ENCODE data around the gene BBS9. TPM values are rescaled to one million over a fixed set of nuclear protein-coding genes. Genes with fewer than 3 reads are reported as not detected.

BBS9 gene
- polyA plus RNA-seq, 2 donors, result 2.6 to 3.7 TPM

DNA sequence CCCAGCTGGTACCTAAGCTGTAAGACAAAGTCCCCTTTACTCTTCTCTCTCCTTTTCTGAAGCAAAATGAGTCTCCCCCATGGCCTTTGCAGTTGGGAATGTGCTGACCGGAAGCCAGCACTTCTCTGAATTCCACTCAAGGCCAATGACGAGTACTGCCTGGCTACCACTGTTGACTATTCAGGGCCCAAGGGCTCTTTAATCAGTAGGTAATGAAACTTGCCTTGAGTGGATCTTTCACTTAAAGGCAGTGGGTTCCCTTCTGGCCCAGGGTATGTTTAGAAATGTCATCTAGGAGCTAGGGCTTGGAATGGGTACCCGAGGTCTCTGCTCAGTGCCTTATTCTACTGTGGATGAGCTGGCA is 197.1 kb downstream of the BBS9 start:
- Histone ChIP-seq H3K4me3 (ENCODE audit: low read depth in 1 of 2, low read length in 2 of 2) (no peak overlapping the region), H3K4me1 (ENCODE audit: control insufficient read depth in 2 of 2, insufficient read depth in 2 of 2, low read length in 1 of 2) (no peaks in the 10 kb centered on the region), H3K9me3 (ENCODE audit: control insufficient read depth in 2 of 2, insufficient read depth in 1 of 2, low read depth in 1 of 2, low read length in 1 of 2) (no peaks in the 10 kb centered on the region), H3K27me3 (ENCODE audit: control insufficient read depth in 1 of 2, insufficient read depth in 2 of 2, low read length in 2 of 2) (no peaks in the 10 kb centered on the region), H3K36me3 (ENCODE audit: control insufficient read depth in 2 of 2, insufficient read depth in 2 of 2, low read length in 1 of 2) (no peaks in the 10 kb centered on the region), H3K27ac (ENCODE audit: low read depth in 2 of 2, low read length in 1 of 2) (no peak overlapping the region)
- 85 to 96% methylated on average over 3 of the region's 3 CpGs for WGBS, 2 donors

DNA sequence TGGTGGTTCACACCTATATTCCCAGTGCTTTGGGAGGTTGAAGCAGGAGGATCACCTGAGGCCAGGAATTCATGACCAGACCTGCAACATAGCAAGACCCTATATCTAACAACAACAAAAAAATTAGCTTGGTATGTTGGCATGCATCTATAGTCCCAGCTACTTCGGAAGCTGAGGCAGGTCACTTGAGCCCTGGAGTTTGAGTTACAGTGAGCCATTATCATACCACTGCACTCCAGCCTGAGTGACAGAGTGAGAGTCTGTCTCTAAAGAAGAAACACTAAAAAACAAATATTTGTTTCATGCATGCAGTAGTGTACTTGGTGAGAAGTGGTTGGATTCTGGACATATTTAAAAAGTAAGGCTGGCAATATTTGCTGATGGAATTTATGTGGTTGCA is 198.1 kb downstream of the BBS9 start:
- Histone ChIP-seq H3K27me3 (ENCODE audit: control insufficient read depth in 1 of 2, insufficient read depth in 2 of 2, low read length in 2 of 2) (no peaks in the 10 kb centered on the region), H3K27ac (ENCODE audit: low read depth in 2 of 2, low read length in 1 of 2) (no peak overlapping the region), H3K4me1 (ENCODE audit: control insufficient read depth in 2 of 2, insufficient read depth in 2 of 2, low read length in 1 of 2) (no peaks in the 10 kb centered on the region), H3K4me3 (ENCODE audit: low read depth in 1 of 2, low read length in 2 of 2) (no peak overlapping the region), H3K9me3 (ENCODE audit: control insufficient read depth in 2 of 2, insufficient read depth in 1 of 2, low read depth in 1 of 2, low read length in 1 of 2) (no peaks in the 10 kb centered on the region), H3K36me3 (ENCODE audit: control insufficient read depth in 2 of 2, insufficient read depth in 2 of 2, low read length in 1 of 2) (no peaks in the 10 kb centered on the region)
- 88 to 96% methylated on average over 1 of the region's 1 CpG for WGBS, 2 donors

DNA sequence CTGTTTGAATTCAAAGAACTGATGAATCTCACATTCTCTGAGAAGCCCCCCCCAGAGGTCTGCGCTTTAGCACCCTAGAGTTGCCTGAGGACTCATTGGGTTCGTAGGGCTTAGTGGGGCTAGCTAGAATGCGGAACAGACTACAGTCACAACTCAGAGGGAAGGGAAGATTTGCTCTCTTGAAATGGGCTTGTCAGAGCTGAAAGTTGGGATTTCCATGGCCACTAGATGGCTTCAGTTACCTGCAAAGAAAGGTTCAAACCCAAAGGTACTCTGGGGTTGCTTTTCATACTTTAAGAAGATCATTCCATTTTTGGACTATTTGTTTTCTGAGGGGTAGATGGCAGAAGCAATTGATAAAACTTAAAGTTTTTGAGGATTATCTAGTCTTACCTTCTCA is 205.0 kb downstream of the BBS9 start:
- Histone ChIP-seq H3K4me1 (ENCODE audit: control insufficient read depth in 2 of 2, insufficient read depth in 2 of 2, low read length in 1 of 2) (peaks cover 2% of the 10 kb centered on the region in 2 donors), H3K4me3 (ENCODE audit: low read depth in 1 of 2, low read length in 2 of 2) (no peak overlapping the region), H3K36me3 (ENCODE audit: control insufficient read depth in 2 of 2, insufficient read depth in 2 of 2, low read length in 1 of 2) (no peaks in the 10 kb centered on the region), H3K27ac (ENCODE audit: low read depth in 2 of 2, low read length in 1 of 2) (no peak overlapping the region), H3K27me3 (ENCODE audit: control insufficient read depth in 1 of 2, insufficient read depth in 2 of 2, low read length in 2 of 2) (no peaks in the 10 kb centered on the region), H3K9me3 (ENCODE audit: control insufficient read depth in 2 of 2, insufficient read depth in 1 of 2, low read depth in 1 of 2, low read length in 1 of 2) (no peaks in the 10 kb centered on the region)
- WGBS, 2 donors, result 82 to 83% methylated on average over 3 of the region's 3 CpGs

DNA sequence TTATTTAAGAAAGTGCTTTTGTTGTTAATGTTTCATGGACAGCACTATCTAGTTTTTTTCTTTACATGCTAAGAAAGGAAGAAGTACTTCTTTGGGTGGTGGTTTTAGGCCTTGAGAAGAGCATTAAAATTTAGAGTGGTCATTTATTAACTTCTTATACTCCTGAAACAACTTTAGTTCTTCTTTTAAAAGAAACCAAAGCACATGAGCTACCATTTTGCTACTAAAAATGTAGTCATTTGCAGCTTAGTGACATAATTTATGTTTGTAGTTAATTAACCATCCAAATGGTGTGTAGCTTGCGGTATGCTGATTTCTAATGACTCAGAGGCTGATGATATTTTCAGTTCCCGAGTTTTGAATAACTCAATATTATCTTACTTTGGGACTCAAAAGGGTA is 207.5 kb downstream of the BBS9 start:
- H3K9me3 ChIP-seq (ENCODE audit: control insufficient read depth in 2 of 2, insufficient read depth in 1 of 2, low read depth in 1 of 2, low read length in 1 of 2), result no peaks in the 10 kb centered on the region
- H3K27ac ChIP-seq (ENCODE audit: low read depth in 2 of 2, low read length in 1 of 2), result no peak overlapping the region
- H3K4me1 ChIP-seq (ENCODE audit: control insufficient read depth in 2 of 2, insufficient read depth in 2 of 2, low read length in 1 of 2), result peaks cover 2% of the 10 kb centered on the region in 2 donors
- H3K27me3 ChIP-seq (ENCODE audit: control insufficient read depth in 1 of 2, insufficient read depth in 2 of 2, low read length in 2 of 2), result no peaks in the 10 kb centered on the region
- H3K4me3 ChIP-seq (ENCODE audit: low read depth in 1 of 2, low read length in 2 of 2), result no peak overlapping the region
- WGBS, 2 donors, result 93 to 94% methylated on average over 2 of the region's 2 CpGs
- H3K36me3 ChIP-seq (ENCODE audit: control insufficient read depth in 2 of 2, insufficient read depth in 2 of 2, low read length in 1 of 2), result no peaks in the 10 kb centered on the region

DNA sequence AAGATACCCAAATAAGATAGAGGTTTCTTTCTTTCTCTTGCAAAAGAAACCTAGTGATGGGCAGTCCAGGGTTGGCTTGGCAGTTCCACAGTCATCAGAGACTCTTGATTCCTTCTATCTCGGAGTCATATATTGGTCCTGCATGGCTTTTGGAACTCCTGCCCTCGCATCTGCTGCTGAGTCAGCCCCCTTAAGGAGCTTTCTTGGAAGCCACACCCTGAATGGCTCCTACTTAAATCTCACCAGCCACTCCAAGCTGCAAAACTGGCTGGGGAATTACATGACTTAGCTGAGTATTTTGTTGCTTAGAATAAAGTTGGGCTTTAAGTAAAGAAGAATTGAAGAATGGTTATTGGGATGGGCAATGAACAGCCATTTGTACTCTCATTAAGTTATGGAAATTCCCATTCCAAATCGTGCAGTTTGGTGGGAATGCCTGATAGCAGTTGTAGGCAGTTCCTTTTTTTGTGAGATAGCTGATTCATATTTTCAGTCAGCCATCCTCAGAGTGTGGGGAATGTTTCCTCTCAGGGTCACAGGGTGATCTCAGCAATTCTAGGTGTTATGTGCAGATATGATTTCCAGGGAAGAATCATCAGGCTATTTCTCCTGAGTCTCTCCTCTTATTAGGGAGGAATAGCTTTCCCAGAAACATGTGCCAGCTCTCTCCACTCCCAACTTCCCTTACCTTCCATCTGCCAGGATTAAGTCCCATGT is 209.9 kb downstream of the BBS9 start:
- Histone ChIP-seq H3K27me3 (ENCODE audit: control insufficient read depth in 1 of 2, insufficient read depth in 2 of 2, low read length in 2 of 2) (no peaks in the 10 kb centered on the region), H3K9me3 (ENCODE audit: control insufficient read depth in 2 of 2, insufficient read depth in 1 of 2, low read depth in 1 of 2, low read length in 1 of 2) (no peaks in the 10 kb centered on the region), H3K27ac (ENCODE audit: low read depth in 2 of 2, low read length in 1 of 2) (no peak overlapping the region), H3K4me1 (ENCODE audit: control insufficient read depth in 2 of 2, insufficient read depth in 2 of 2, low read length in 1 of 2) (peaks cover 2% of the 10 kb centered on the region in 2 donors), H3K4me3 (ENCODE audit: low read depth in 1 of 2, low read length in 2 of 2) (no peak overlapping the region), H3K36me3 (ENCODE audit: control insufficient read depth in 2 of 2, insufficient read depth in 2 of 2, low read length in 1 of 2) (no peaks in the 10 kb centered on the region)
- WGBS, 2 donors, result 70 to 76% methylated on average over 3 of the region's 3 CpGs

DNA sequence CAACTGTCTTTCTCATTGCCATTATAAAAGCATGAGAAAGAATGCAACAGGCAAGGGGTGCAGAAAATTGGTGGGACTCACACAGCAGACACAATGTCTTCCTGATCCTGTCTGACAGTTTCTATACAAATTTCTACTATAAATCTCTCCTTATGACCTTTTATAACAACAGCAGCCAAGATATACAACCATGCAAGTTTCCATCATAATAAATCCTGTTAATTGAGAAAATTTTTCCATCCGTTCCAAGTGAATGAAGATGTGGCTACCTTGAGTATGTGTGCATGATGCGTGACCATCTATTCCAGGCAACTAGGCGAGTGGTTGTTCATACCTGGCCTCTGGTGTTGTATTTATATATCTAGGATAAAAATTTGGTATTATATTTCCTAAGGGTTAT is 216.7 kb downstream of the BBS9 start:
- Histone ChIP-seq H3K4me1 (ENCODE audit: control insufficient read depth in 2 of 2, insufficient read depth in 2 of 2, low read length in 1 of 2) (no peaks in the 10 kb centered on the region), H3K36me3 (ENCODE audit: control insufficient read depth in 2 of 2, insufficient read depth in 2 of 2, low read length in 1 of 2) (no peaks in the 10 kb centered on the region), H3K27ac (ENCODE audit: low read depth in 2 of 2, low read length in 1 of 2) (no peak overlapping the region), H3K27me3 (ENCODE audit: control insufficient read depth in 1 of 2, insufficient read depth in 2 of 2, low read length in 2 of 2) (no peaks in the 10 kb centered on the region), H3K9me3 (ENCODE audit: control insufficient read depth in 2 of 2, insufficient read depth in 1 of 2, low read depth in 1 of 2, low read length in 1 of 2) (no peaks in the 10 kb centered on the region), H3K4me3 (ENCODE audit: low read depth in 1 of 2, low read length in 2 of 2) (no peak overlapping the region)
- WGBS, 2 donors, result 89 to 92% methylated on average over 3 of the region's 3 CpGs

DNA sequence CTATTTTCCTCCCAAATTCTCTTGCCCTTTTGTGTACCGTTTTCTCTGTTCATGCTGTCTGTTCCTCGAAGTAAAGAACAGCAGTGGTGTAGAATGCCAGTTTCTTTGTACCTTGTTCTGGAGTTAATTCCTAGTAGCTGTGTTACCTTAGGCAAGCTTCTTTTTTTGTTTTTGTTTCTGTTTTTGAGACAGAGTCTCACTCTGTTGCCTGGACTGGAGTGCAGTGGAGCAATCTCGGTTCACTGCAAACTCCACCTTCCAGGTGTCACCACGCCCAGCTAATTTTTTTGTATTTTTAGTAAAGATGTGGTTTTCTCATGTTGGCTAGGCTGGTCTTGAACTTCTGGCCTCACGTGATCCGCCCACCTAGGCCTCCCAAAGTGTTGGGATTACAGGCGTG is 221.2 kb downstream of the BBS9 start:
- Histone ChIP-seq H3K4me3 (ENCODE audit: low read depth in 1 of 2, low read length in 2 of 2) (no peak overlapping the region), H3K36me3 (ENCODE audit: control insufficient read depth in 2 of 2, insufficient read depth in 2 of 2, low read length in 1 of 2) (no peaks in the 10 kb centered on the region)
- WGBS, 2 donors, result 93 to 94% methylated on average over 7 of the region's 7 CpGs

DNA sequence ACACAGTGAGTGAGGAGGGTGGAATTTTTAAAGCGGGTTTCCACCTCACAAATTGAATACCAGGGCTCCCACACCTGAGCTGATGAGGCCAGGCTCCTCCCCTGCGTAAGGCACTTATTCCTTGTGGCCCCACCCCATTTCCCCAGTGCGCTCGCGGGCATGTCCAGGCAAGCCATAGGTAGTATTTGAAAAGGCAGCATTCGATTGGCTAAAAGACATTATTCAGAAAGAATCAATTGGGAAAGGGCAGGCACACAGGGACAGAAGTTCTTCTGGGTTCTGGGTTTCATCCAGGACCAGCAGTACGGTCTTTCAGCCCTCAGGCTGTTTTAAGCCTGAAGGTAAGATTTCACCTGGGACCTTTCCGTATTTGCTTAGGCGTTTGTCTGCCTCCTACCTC is 222.3 kb downstream of the BBS9 start:
- H3K27ac ChIP-seq (ENCODE audit: low read depth in 2 of 2, low read length in 1 of 2), result no peak overlapping the region
- H3K4me3 ChIP-seq (ENCODE audit: low read depth in 1 of 2, low read length in 2 of 2), result no peak overlapping the region
- no peaks in the 10 kb centered on the region for H3K9me3 ChIP-seq (ENCODE audit: control insufficient read depth in 2 of 2, insufficient read depth in 1 of 2, low read depth in 1 of 2, low read length in 1 of 2)
- H3K4me1 ChIP-seq (ENCODE audit: control insufficient read depth in 2 of 2, insufficient read depth in 2 of 2, low read length in 1 of 2), result no peaks in the 10 kb centered on the region
- no peaks in the 10 kb centered on the region for H3K27me3 ChIP-seq (ENCODE audit: control insufficient read depth in 1 of 2, insufficient read depth in 2 of 2, low read length in 2 of 2)
- no peaks in the 10 kb centered on the region for H3K36me3 ChIP-seq (ENCODE audit: control insufficient read depth in 2 of 2, insufficient read depth in 2 of 2, low read length in 1 of 2)
- WGBS, 2 donors, result 96 to 98% methylated on average over 9 of the region's 9 CpGs

More for the DNA sequence above, 221.2 kb downstream of the BBS9 start:
- H3K27ac ChIP-seq (ENCODE audit: low read depth in 2 of 2, low read length in 1 of 2), result no peak overlapping the region
- no peaks in the 10 kb centered on the region for H3K27me3 ChIP-seq (ENCODE audit: control insufficient read depth in 1 of 2, insufficient read depth in 2 of 2, low read length in 2 of 2)
- H3K4me1 ChIP-seq (ENCODE audit: control insufficient read depth in 2 of 2, insufficient read depth in 2 of 2, low read length in 1 of 2), result no peaks in the 10 kb centered on the region
- H3K9me3 ChIP-seq (ENCODE audit: control insufficient read depth in 2 of 2, insufficient read depth in 1 of 2, low read depth in 1 of 2, low read length in 1 of 2), result no peaks in the 10 kb centered on the region

DNA sequence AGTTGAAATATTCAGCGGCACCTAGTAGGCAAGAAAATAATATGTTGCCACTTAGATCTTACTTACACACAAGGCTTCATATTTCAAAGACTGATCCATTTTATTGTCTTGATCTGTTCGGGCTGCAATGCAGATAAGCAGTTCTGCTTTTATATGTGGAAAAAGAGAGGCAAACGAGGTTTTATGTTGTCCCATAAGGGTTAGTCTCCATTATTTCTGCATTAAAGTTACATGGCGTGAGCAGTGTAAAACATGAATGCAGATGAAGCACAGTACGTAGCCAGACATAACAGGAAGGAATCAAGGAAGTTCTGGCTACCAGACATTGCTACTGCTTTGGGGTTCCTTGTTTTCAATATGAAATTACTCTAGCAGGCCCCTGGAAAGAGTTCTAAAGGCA is 224.8 kb downstream of the BBS9 start:
- 85% methylated on average over 5 of the region's 5 CpGs for WGBS, 2 donors
- Histone ChIP-seq H3K27me3 (ENCODE audit: control insufficient read depth in 1 of 2, insufficient read depth in 2 of 2, low read length in 2 of 2) (no peaks in the 10 kb centered on the region), H3K27ac (ENCODE audit: low read depth in 2 of 2, low read length in 1 of 2) (no peak overlapping the region)

DNA sequence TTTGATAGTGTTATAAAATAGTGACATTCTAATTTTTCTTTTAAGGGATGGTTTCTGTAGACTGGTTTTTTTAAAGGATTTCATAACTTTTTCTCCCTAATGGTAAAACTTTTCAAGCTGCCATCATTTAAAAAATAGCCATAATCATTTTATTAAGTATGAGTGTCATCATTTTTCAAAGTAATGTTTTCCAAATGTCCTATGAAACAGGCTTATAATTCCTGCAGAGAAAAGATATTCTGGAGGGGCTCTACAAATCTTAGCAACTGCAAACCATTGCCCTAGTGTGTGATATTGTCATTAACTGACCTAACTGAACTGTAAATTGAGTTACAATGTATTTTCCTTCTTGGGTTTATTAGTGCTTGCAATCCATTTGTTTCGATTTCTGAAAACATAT is 226.0 kb downstream of the BBS9 start:
- H3K27ac ChIP-seq (ENCODE audit: low read depth in 2 of 2, low read length in 1 of 2), result no peak overlapping the region
- no peaks in the 10 kb centered on the region for H3K27me3 ChIP-seq (ENCODE audit: control insufficient read depth in 1 of 2, insufficient read depth in 2 of 2, low read length in 2 of 2)
- WGBS, 2 donors, result 95% methylated on average over 1 of the region's 1 CpG
- H3K4me1 ChIP-seq (ENCODE audit: control insufficient read depth in 2 of 2, insufficient read depth in 2 of 2, low read length in 1 of 2), result no peaks in the 10 kb centered on the region
- no peaks in the 10 kb centered on the region for H3K9me3 ChIP-seq (ENCODE audit: control insufficient read depth in 2 of 2, insufficient read depth in 1 of 2, low read depth in 1 of 2, low read length in 1 of 2)
- no peak overlapping the region for H3K4me3 ChIP-seq (ENCODE audit: low read depth in 1 of 2, low read length in 2 of 2)
- H3K36me3 ChIP-seq (ENCODE audit: control insufficient read depth in 2 of 2, insufficient read depth in 2 of 2, low read length in 1 of 2), result no peaks in the 10 kb centered on the region

More for the DNA sequence above, 224.8 kb downstream of the BBS9 start:
- Histone ChIP-seq H3K9me3 (ENCODE audit: control insufficient read depth in 2 of 2, insufficient read depth in 1 of 2, low read depth in 1 of 2, low read length in 1 of 2) (no peaks in the 10 kb centered on the region), H3K36me3 (ENCODE audit: control insufficient read depth in 2 of 2, insufficient read depth in 2 of 2, low read length in 1 of 2) (no peaks in the 10 kb centered on the region), H3K4me3 (ENCODE audit: low read depth in 1 of 2, low read length in 2 of 2) (no peak overlapping the region), H3K4me1 (ENCODE audit: control insufficient read depth in 2 of 2, insufficient read depth in 2 of 2, low read length in 1 of 2) (no peaks in the 10 kb centered on the region)
